ENCODE data around the gene SERPINF2.

SERPINF2 gene

GRCh38 chr17:1744551-1745512 is 2.2 kb downstream of the SERPINF2 start:
- no peaks in the 10 kb centered on the region for H3K36me3 ChIP-seq (ENCODE audit: control insufficient read depth, low read depth, low read length)
- H3K4me1 ChIP-seq (ENCODE audit: control insufficient read depth, low read depth, low read length) = no peaks in the 10 kb centered on the region
- H3K9me3 ChIP-seq (ENCODE audit: control insufficient read depth, low read depth, low read length) = no peaks in the 10 kb centered on the region
- no peak overlapping the region for H3K27ac ChIP-seq (ENCODE audit: low read length)
- H3K4me3 ChIP-seq (ENCODE audit: low read length) = no peak overlapping the region
- no peak overlapping the region for H3K9ac ChIP-seq (ENCODE audit: low read length)
- H3K27me3 ChIP-seq (ENCODE audit: control insufficient read depth, insufficient read depth, low read length) = no peaks in the 10 kb centered on the region

GRCh38 chr17:1745513-1746020 is 2.9 kb downstream of the SERPINF2 start:
- Histone ChIP-seq H3K27ac (ENCODE audit: low read length) (no peak overlapping the region), H3K4me3 (ENCODE audit: low read length) (no peak overlapping the region), H3K9ac (ENCODE audit: low read length) (no peak overlapping the region), H3K9me3 (ENCODE audit: control insufficient read depth, low read depth, low read length) (no peaks in the 10 kb centered on the region), H3K36me3 (ENCODE audit: control insufficient read depth, low read depth, low read length) (no peaks in the 10 kb centered on the region), H3K27me3 (ENCODE audit: control insufficient read depth, insufficient read depth, low read length) (no peaks in the 10 kb centered on the region), H3K4me1 (ENCODE audit: control insufficient read depth, low read depth, low read length) (no peaks in the 10 kb centered on the region)

- H3K4me1 ChIP-seq (ENCODE audit: control insufficient read depth, low read depth, low read length) = no peaks in the 10 kb centered on the region
- H3K27me3 ChIP-seq (ENCODE audit: control insufficient read depth, insufficient read depth, low read length) = no peaks in the 10 kb centered on the region
- H3K9me3 ChIP-seq (ENCODE audit: control insufficient read depth, low read depth, low read length) = no peaks in the 10 kb centered on the region
- no peaks in the 10 kb centered on the region for H3K36me3 ChIP-seq (ENCODE audit: control insufficient read depth, low read depth, low read length)
- no peak overlapping the region for H3K27ac ChIP-seq (ENCODE audit: low read length)
- H3K4me3 ChIP-seq (ENCODE audit: low read length) = no peak overlapping the region
- no peak overlapping the region for H3K9ac ChIP-seq (ENCODE audit: low read length)
Measured at GRCh38 chr17:1746975-1747543, 4.4 kb downstream of the SERPINF2 start.

- Histone ChIP-seq H3K27me3 (ENCODE audit: control insufficient read depth, insufficient read depth, low read length) (no peaks in the 10 kb centered on the region), H3K27ac (ENCODE audit: low read length) (no peak overlapping the region), H3K4me3 (ENCODE audit: low read length) (no peak overlapping the region), H3K9ac (ENCODE audit: low read length) (no peak overlapping the region), H3K4me1 (ENCODE audit: control insufficient read depth, low read depth, low read length) (no peaks in the 10 kb centered on the region), H3K36me3 (ENCODE audit: control insufficient read depth, low read depth, low read length) (no peaks in the 10 kb centered on the region), H3K9me3 (ENCODE audit: control insufficient read depth, low read depth, low read length) (no peaks in the 10 kb centered on the region)
Measured at GRCh38 chr17:1750628-1751027, 8.0 kb downstream of the SERPINF2 start.

- Histone ChIP-seq H3K9me3 (ENCODE audit: control insufficient read depth, low read depth, low read length) (no peaks in the 10 kb centered on the region), H3K27me3 (ENCODE audit: control insufficient read depth, insufficient read depth, low read length) (no peaks in the 10 kb centered on the region), H3K4me3 (ENCODE audit: low read length) (no peak overlapping the region), H3K4me1 (ENCODE audit: control insufficient read depth, low read depth, low read length) (no peaks in the 10 kb centered on the region), H3K9ac (ENCODE audit: low read length) (no peak overlapping the region), H3K27ac (ENCODE audit: low read length) (no peak overlapping the region), H3K36me3 (ENCODE audit: control insufficient read depth, low read depth, low read length) (no peaks in the 10 kb centered on the region)
Measured at GRCh38 chr17:1752425-1753262, 10.0 kb downstream of the SERPINF2 start.

GRCh38 chr17:1753767-1754429 is 11.2 kb downstream of the SERPINF2 start:
- no peaks in the 10 kb centered on the region for H3K36me3 ChIP-seq (ENCODE audit: control insufficient read depth, low read depth, low read length)
- no peaks in the 10 kb centered on the region for H3K27me3 ChIP-seq (ENCODE audit: control insufficient read depth, insufficient read depth, low read length)
- H3K9ac ChIP-seq (ENCODE audit: low read length) = no peak overlapping the region
- H3K4me1 ChIP-seq (ENCODE audit: control insufficient read depth, low read depth, low read length) = no peaks in the 10 kb centered on the region
- H3K27ac ChIP-seq (ENCODE audit: low read length) = no peak overlapping the region
- H3K9me3 ChIP-seq (ENCODE audit: control insufficient read depth, low read depth, low read length) = no peaks in the 10 kb centered on the region
- no peak overlapping the region for H3K4me3 ChIP-seq (ENCODE audit: low read length)

GRCh38 chr17:1754430-1755112 is 11.9 kb downstream of the SERPINF2 start:
- no peaks in the 10 kb centered on the region for H3K36me3 ChIP-seq (ENCODE audit: control insufficient read depth, low read depth, low read length)
- no peaks in the 10 kb centered on the region for H3K9me3 ChIP-seq (ENCODE audit: control insufficient read depth, low read depth, low read length)
- H3K4me3 ChIP-seq (ENCODE audit: low read length) = no peak overlapping the region
- no peaks in the 10 kb centered on the region for H3K27me3 ChIP-seq (ENCODE audit: control insufficient read depth, insufficient read depth, low read length)
- H3K27ac ChIP-seq (ENCODE audit: low read length) = no peak overlapping the region
- no peaks in the 10 kb centered on the region for H3K4me1 ChIP-seq (ENCODE audit: control insufficient read depth, low read depth, low read length)
- no peak overlapping the region for H3K9ac ChIP-seq (ENCODE audit: low read length)

GRCh38 chr17:1755252-1755826 is 12.7 kb downstream of the SERPINF2 start:
- H3K4me1 ChIP-seq (ENCODE audit: control insufficient read depth, low read depth, low read length) = no peaks in the 10 kb centered on the region
- no peak overlapping the region for H3K9ac ChIP-seq (ENCODE audit: low read length)
- H3K27ac ChIP-seq (ENCODE audit: low read length) = no peak overlapping the region

GRCh38 chr17:1755827-1756262 is 13.2 kb downstream of the SERPINF2 start:
- no peaks in the 10 kb centered on the region for H3K4me1 ChIP-seq (ENCODE audit: control insufficient read depth, low read depth, low read length)
- H3K36me3 ChIP-seq (ENCODE audit: control insufficient read depth, low read depth, low read length) = no peaks in the 10 kb centered on the region
- H3K9me3 ChIP-seq (ENCODE audit: control insufficient read depth, low read depth, low read length) = no peaks in the 10 kb centered on the region
- no peak overlapping the region for H3K27ac ChIP-seq (ENCODE audit: low read length)
- no peaks in the 10 kb centered on the region for H3K27me3 ChIP-seq (ENCODE audit: control insufficient read depth, insufficient read depth, low read length)
- H3K9ac ChIP-seq (ENCODE audit: low read length) = no peak overlapping the region
- H3K4me3 ChIP-seq (ENCODE audit: low read length) = no peak overlapping the region

More at GRCh38 chr17:1755252-1755826, 12.7 kb downstream of the SERPINF2 start:
- Histone ChIP-seq H3K27me3 (ENCODE audit: control insufficient read depth, insufficient read depth, low read length) (no peaks in the 10 kb centered on the region), H3K9me3 (ENCODE audit: control insufficient read depth, low read depth, low read length) (no peaks in the 10 kb centered on the region), H3K36me3 (ENCODE audit: control insufficient read depth, low read depth, low read length) (no peaks in the 10 kb centered on the region), H3K4me3 (ENCODE audit: low read length) (no peak overlapping the region)

GRCh38 chr17:1758807-1759206 is 16.1 kb downstream of the SERPINF2 start:
- H3K27me3 ChIP-seq (ENCODE audit: control insufficient read depth, insufficient read depth, low read length) = no peaks in the 10 kb centered on the region
- H3K4me1 ChIP-seq (ENCODE audit: control insufficient read depth, low read depth, low read length) = peaks cover 20% of the 10 kb centered on the region
- no peaks in the 10 kb centered on the region for H3K36me3 ChIP-seq (ENCODE audit: control insufficient read depth, low read depth, low read length)
- H3K27ac ChIP-seq (ENCODE audit: low read length) = no peak overlapping the region
- H3K4me3 ChIP-seq (ENCODE audit: low read length) = no peak overlapping the region
- H3K9me3 ChIP-seq (ENCODE audit: control insufficient read depth, low read depth, low read length) = no peaks in the 10 kb centered on the region
- no peak overlapping the region for H3K9ac ChIP-seq (ENCODE audit: low read length)
